ENCODE results near the gene PPM1M. TPM values are rescaled to one million over a fixed set of nuclear protein-coding genes. Genes with fewer than 3 reads are reported as not detected.

PPM1M gene
- total and polyA plus RNA-seq, 7 donors = 2.1 to 7.5 (median 3.0) TPM

- DNase-seq (no peak), ATAC-seq (no peak)
- Histone ChIP-seq H3K27ac (no peak overlapping the region), H3K9me3 (no peaks in the 10 kb centered on the region), H3K36me3 (ENCODE audit: insufficient read depth in 1 of 2, low read depth in 1 of 2) (peaks cover 33 to 100% of the 10 kb centered on the region in 2 donors), H3K27me3 (ENCODE audit: insufficient read depth in 3 of 3, low read length in 2 of 3) (no peaks in the 10 kb centered on the region), H3K4me1 (peaks cover 12% of the 10 kb centered on the region), H3K4me3 (no peak overlapping the region)
- TF ChIP-seq, protein P1, sequence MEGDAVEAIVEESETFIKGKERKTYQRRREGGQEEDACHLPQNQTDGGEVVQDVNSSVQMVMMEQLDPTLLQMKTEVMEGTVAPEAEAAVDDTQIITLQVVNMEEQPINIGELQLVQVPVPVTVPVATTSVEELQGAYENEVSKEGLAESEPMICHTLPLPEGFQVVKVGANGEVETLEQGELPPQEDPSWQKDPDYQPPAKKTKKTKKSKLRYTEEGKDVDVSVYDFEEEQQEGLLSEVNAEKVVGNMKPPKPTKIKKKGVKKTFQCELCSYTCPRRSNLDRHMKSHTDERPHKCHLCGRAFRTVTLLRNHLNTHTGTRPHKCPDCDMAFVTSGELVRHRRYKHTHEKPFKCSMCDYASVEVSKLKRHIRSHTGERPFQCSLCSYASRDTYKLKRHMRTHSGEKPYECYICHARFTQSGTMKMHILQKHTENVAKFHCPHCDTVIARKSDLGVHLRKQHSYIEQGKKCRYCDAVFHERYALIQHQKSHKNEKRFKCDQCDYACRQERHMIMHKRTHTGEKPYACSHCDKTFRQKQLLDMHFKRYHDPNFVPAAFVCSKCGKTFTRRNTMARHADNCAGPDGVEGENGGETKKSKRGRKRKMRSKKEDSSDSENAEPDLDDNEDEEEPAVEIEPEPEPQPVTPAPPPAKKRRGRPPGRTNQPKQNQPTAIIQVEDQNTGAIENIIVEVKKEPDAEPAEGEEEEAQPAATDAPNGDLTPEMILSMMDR (IDR thresholded peaks at IDR 0.05) = no peak
- intact Hi-C loops (cut with DNase I) = no loop called here
- WGBS, 3 donors = 89 to 97% (median 90%) methylated on average over 3 of the region's 3 CpGs
Measured at GRCh38 chr3:52256159-52256558, 10.6 kb downstream of the PPM1M start.

DNA sequence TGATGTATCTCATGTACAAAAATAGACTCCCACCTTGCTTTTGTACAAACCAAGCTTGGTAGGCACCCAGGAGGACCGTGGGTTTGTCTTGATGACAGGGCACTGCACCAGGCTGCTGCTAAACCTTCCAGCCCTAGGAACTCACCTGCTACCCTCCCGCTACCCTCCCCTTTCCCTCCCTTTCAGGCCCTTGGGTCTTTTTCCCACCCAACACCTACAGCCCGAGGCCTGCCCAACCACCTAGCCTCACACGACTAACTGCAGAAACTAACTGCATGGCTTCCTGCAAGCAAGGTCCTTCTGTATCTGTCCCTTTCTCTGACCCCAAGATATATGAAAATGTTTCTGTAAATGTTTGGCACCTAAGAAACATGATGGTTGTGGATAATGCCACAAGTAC is 11.1 kb downstream of the PPM1M start:
- Histone ChIP-seq H3K4me1 (peaks cover 7% of the 10 kb centered on the region), H3K27me3 (ENCODE audit: insufficient read depth in 3 of 3, low read length in 2 of 3) (no peaks in the 10 kb centered on the region), H3K36me3 (ENCODE audit: insufficient read depth in 1 of 2, low read depth in 1 of 2) (peaks cover 35 to 100% of the 10 kb centered on the region in 2 donors), H3K27ac (no peak overlapping the region), H3K4me3 (no peak overlapping the region), H3K9me3 (no peaks in the 10 kb centered on the region)
- 78 to 91% (median 81%) methylated on average over 4 of the region's 4 CpGs for WGBS, 3 donors
- intact Hi-C loops (cut with DNase I) = no loop called here
- TF ChIP-seq, protein P1 (IDR thresholded peaks at IDR 0.05) = no peak
- no peak for ATAC-seq
- no peak for DNase-seq

- no peak overlapping the region for H3K4me3 ChIP-seq
- DNase-seq = no peak
- intact Hi-C loops (cut with DNase I) = no loop called here
- no peaks in the 10 kb centered on the region for H3K27me3 ChIP-seq (ENCODE audit: insufficient read depth in 3 of 3, low read length in 2 of 3)
- no peaks in the 10 kb centered on the region for H3K4me1 ChIP-seq
- peaks cover 42 to 100% of the 10 kb centered on the region in 2 donors for H3K36me3 ChIP-seq (ENCODE audit: insufficient read depth in 1 of 2, low read depth in 1 of 2)
- ATAC-seq = no peak
- no peak overlapping the region for H3K27ac ChIP-seq
- TF ChIP-seq, protein P1 (IDR thresholded peaks at IDR 0.05) = no peak
- 82 to 89% (median 84%) methylated on average over 4 of the region's 4 CpGs for WGBS, 3 donors
- no peaks in the 10 kb centered on the region for H3K9me3 ChIP-seq
Measured at GRCh38 chr3:52257911-52258310, 12.4 kb downstream of the PPM1M start.

DNA sequence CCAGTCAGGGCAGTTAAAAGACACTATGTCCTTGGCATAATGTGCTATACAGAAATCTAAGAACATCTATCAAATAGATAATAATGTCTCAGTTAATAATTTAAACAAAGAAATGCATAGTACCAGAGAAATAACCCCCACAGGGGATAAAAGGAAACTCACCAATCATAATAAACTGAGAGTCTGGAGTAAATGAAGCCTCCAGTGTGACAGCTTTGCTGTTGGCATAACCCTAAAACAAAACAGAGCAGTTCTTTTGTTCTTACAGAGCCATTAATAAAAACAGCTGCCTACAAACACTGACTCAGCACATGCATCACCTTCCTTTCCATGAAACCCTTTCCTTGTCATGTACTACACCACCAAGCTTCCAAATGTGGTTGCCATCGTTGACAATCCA is 13.5 kb downstream of the PPM1M start:
- ATAC-seq (no peak), DNase-seq (no peak)
- Histone ChIP-seq H3K27me3 (ENCODE audit: insufficient read depth in 3 of 3, low read length in 2 of 3) (no peaks in the 10 kb centered on the region), H3K4me3 (no peak overlapping the region), H3K36me3 (ENCODE audit: insufficient read depth in 1 of 2, low read depth in 1 of 2) (peaks cover 44 to 100% of the 10 kb centered on the region in 2 donors), H3K27ac (no peak overlapping the region), H3K9me3 (no peaks in the 10 kb centered on the region), H3K4me1 (no peaks in the 10 kb centered on the region)
- intact Hi-C loops (cut with DNase I) = no loop called here
- TF ChIP-seq, protein P1 (IDR thresholded peaks at IDR 0.05) = no peak
- WGBS, 3 donors = 62 to 83% (median 63%) methylated on average over 1 of the region's 1 CpG

DNA sequence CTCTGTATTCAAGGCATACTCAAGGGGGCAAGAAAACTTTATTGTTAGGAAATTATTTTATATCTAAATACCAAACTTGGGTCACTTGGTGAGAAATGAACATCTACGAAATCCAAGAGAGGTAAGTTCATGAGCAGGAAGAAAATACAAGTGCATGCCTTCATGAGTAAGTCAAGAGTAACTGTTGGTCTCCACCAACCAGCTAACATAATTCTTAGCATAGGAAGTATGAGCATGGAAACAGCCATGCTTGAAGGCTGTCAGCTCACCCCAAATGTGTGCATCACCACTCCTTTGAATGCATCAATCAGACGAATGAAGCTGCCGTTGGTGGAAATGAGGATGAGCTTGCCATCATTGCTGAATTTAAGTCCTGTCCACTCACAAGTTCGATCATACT is 13.9 kb downstream of the PPM1M start:
- no peaks in the 10 kb centered on the region for H3K4me1 ChIP-seq
- intact Hi-C loops (cut with DNase I) = no loop called here
- no peaks in the 10 kb centered on the region for H3K27me3 ChIP-seq (ENCODE audit: insufficient read depth in 3 of 3, low read length in 2 of 3)
- DNase-seq (no peak), ATAC-seq (no peak)
- H3K27ac ChIP-seq = no peak overlapping the region
- TF ChIP-seq, protein P1 (IDR thresholded peaks at IDR 0.05) = no peak
- H3K9me3 ChIP-seq = no peaks in the 10 kb centered on the region
- H3K36me3 ChIP-seq (ENCODE audit: insufficient read depth in 1 of 2, low read depth in 1 of 2) = peaks cover 48 to 100% of the 10 kb centered on the region in 2 donors
- no peak overlapping the region for H3K4me3 ChIP-seq
- 85 to 90% (median 87%) methylated on average over 4 of the region's 4 CpGs for WGBS, 3 donors
